AG09309 (cell line): Measurements from ENCODE around the gene CLDN3.
"Not testable (repeated sequence)": the region's sequence is repeated elsewhere in the genome, so short reads cannot be mapped to it uniquely, and the experiment has no call there.

Experiments used
- DNase-seq: peaks from one replicate; pipeline ENCODE4 v3.0.0-alpha.2; 2010; ENCODE audit warnings: low read depth
- H3K4me3 ChIP-seq: 2 replicates; pipeline ENCODE4 v1.5.1; 2011; ENCODE audit warnings: mild to moderate bottlenecking, low read depth, low read length, moderate library complexity; ENCODE audit not compliant: control insufficient read depth
- TF ChIP-seq, protein P1 (sequence below): IDR thresholded peaks from 2 replicates; pipeline ENCODE4 v1.5.1; 2011; ENCODE audit warnings: mild to moderate bottlenecking, low read depth, low read length, inconsistent platforms; ENCODE audit not compliant: insufficient read depth, control insufficient read depth; ENCODE audit errors: missing control alignments

CLDN3 gene

DNA sequence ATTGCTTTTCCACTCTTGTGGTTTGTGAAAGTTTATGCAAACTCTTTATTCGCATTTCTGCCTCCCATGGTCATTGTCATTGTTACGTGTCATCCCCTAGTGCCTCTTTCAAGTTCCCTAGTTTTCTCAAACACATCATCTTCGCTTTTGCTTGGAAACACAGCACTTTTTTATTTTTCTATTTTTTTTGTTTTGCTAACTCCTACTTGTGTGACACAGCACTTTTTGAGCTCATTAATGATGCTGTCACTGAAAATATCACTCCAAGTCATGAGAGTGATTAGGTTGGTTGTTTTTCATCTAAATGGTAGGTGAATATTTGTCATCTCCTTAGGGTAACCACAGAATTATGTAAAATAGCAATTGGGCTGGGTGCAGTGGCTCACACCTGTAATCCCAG is 42.1 kb downstream of the CLDN3 start:
- TF ChIP-seq, protein P1, sequence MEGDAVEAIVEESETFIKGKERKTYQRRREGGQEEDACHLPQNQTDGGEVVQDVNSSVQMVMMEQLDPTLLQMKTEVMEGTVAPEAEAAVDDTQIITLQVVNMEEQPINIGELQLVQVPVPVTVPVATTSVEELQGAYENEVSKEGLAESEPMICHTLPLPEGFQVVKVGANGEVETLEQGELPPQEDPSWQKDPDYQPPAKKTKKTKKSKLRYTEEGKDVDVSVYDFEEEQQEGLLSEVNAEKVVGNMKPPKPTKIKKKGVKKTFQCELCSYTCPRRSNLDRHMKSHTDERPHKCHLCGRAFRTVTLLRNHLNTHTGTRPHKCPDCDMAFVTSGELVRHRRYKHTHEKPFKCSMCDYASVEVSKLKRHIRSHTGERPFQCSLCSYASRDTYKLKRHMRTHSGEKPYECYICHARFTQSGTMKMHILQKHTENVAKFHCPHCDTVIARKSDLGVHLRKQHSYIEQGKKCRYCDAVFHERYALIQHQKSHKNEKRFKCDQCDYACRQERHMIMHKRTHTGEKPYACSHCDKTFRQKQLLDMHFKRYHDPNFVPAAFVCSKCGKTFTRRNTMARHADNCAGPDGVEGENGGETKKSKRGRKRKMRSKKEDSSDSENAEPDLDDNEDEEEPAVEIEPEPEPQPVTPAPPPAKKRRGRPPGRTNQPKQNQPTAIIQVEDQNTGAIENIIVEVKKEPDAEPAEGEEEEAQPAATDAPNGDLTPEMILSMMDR = no peak
- H3K4me3 ChIP-seq = no peak overlapping the region
- DNase-seq = no peak

DNA sequence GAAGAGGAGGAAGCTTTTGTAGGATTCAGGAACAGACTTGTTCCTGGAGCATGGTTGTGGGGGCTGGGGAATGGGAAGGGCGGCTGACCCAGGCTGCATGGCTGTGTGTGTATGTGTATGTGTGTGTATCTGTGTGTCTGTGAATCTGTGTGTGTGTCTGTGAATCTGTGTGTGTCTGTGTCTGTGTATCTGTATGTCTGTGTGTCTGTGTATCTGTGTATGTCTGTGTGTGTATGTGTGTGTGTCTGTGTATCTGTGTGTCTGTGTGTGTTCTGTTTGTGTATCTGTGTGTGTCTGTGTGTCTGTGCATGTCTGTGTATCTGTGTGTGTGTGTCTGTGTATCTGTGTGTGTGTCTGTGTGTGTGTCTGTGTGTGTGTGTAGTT is 44.0 kb downstream of the CLDN3 start:
- TF ChIP-seq, protein P1 = no peak
- DNase-seq = no peak
- H3K4me3 ChIP-seq = no peak overlapping the region

DNA sequence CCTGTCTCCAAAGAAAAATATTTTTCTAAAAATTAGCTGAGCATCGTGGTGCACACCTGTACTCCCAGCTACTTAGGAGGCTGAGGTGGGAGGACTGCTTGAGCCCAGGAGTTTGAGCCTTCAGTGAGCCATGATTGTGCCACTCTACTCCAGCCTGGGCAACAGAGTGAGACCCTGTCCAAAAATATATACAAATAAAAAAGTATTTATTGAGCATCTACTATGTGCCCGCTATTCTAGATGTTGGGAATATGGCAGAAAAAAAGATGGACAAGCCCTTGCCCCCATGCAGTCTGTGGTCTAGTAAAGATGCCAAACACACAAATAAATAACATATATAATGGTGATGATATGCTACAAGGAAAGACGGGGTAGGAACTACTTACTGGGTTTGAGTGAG is 46.3 kb downstream of the CLDN3 start:
- DNase-seq = no peak
- TF ChIP-seq, protein P1 = no peak
- no peak overlapping the region for H3K4me3 ChIP-seq

DNA sequence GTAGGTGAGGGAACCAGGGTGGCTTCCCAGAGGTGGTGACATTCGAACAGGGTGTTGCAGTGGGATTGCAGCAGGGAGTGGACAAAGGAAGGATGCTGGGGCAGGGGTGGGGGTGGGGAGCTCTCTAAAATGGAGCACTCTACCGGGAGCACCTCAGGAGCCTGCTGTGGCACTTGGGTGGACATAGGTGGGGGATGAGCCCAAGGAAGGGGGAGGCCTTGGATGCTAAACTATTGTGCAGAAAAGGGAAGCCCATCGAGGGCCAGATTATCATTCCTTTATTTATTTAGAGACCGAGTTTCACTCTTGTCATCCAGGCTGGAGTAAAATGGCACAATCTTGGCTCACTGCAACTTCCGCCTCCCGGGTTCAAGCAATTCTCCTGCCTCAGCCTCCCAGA is 47.3 kb downstream of the CLDN3 start:
- TF ChIP-seq, protein P1 = no peak
- no peak for DNase-seq
- H3K4me3 ChIP-seq = no peak overlapping the region

DNA sequence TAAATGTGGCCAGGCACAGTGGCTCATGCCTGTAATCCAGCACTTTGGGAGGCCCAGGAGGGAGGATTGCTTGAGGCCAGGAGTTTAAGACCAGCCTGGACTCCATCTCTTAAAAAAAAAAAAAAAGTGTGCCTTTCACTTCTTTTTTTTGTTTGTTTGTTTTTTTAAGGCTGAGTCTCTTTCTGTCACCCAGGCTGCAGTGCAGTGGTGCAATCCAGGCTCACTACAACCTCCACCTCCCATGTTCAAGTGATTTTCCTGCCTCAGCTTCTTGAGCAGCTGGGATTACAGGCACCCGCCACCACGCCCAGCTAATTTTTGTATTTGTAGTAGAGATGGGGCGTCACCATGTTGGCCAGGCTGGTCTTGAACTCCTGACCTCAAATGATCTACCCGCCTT is 47.9 kb downstream of the CLDN3 start:
- not testable (repeated sequence) for DNase-seq, H3K4me3 ChIP-seq

DNA sequence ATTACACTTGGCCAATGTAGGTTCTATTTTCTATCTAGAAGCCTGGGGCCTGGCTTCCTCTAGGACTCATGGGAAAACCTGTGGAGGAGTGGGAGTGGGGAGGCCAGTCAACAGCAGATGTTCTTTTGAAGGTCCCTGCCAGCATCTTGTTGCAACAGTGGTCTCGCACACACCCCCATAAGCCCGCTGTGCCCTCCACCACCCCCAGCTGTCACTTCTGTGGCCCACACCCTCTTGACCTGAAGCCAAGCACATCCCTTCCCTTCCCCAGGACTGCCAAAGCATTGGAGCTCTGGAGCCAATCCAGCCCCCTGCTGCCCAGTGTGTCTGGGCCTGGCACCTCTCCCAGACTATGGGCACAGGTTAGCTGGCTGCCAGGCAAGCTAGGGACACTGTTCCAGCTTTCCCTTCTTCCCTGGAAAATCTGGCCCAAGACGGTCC is 48.7 kb downstream of the CLDN3 start:
- H3K4me3 ChIP-seq = no peak overlapping the region
- no peak for DNase-seq
- TF ChIP-seq, protein P1 = no peak

DNA sequence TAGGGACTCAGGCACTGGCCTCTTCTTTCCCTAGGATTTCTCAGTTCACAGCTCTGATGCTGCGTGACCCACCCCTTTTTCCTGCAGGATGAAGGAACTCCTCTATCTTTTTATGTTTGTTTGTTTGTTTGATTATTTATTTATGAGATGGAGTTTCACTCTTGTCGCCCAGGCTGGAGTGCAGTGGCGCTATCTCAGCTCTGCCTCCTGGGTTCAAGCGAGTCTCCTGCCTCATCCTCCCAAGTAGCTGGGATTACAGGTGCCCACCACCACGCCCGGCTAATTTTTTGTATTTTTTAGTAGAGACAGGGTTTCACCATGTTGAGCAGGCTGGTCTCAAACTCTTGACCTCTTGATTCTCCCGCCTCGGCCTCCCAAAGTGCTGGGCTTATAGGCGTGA is 49.6 kb downstream of the CLDN3 start:
- not testable (repeated sequence) for DNase-seq, H3K4me3 ChIP-seq

DNA sequence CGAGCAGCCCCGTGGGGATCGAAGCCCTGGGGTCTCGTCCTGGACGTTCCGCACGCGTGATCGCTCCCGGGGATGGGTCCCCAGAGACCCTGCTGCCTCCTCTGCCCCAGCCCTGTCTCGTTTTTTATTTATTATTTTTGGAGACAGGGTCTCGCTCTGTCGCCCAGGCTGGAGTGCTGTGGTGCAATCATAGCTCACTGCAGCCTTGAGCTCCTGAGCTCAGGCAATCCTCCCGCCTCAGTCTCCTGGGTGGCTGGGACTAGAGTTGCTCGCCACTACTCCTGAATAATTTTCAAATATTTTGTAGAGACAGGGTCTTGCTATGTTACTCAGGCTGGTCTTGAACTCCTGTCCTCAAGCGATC is 50.3 kb downstream of the CLDN3 start:
- DNase-seq = no peak
- TF ChIP-seq, protein P1 = no peak
- peak overlapping the region; percentile 40 for H3K4me3 ChIP-seq
